Chondrocyte (in vitro differentiated cells): Measurements from ENCODE around the gene UNC5B. TPM values are rescaled to one million over a fixed set of nuclear protein-coding genes. Genes with fewer than 3 reads are reported as not detected.

Source experiments
- DNase-seq: peaks from one replicate; pipeline ENCODE4 v3.0.0; 2021; ENCODE audit warnings: mixed read lengths, low spot score
- H3K27ac Mint-ChIP-seq: one replicate; pipeline ENCODE4 v1.8.0; 2021; ENCODE audit warnings: mild to moderate bottlenecking, moderate library complexity, mixed read lengths; ENCODE audit not compliant: unreplicated experiment
- H3K27me3 Mint-ChIP-seq: 2 replicates; pipeline ENCODE4 v1.8.0; 2021; ENCODE audit warnings: low read depth, mixed read lengths
- H3K36me3 Mint-ChIP-seq: 2 replicates; pipeline ENCODE4 v1.8.0; 2021; ENCODE audit warnings: low read depth, mixed read lengths
- H3K4me1 Mint-ChIP-seq: 2 replicates; pipeline ENCODE4 v1.8.0; 2021; ENCODE audit warnings: low read depth, mild to moderate bottlenecking, mixed read lengths
- H3K4me3 Mint-ChIP-seq: one replicate; pipeline ENCODE4 v1.8.0; 2021; ENCODE audit warnings: mild to moderate bottlenecking, moderate library complexity, mixed read lengths; ENCODE audit not compliant: unreplicated experiment
- H3K9me3 Mint-ChIP-seq: 2 replicates; pipeline ENCODE4 v1.8.0; 2021; ENCODE audit warnings: low read depth, mixed read lengths
- CTCF ChIP-seq: fragments of 200-600 bp; sonication (generic); IDR thresholded peaks from 2 replicates; pipeline ENCODE4 v1.5.0; 2021; ENCODE audit warnings: antibody characterized with exemption, mild to moderate bottlenecking, moderate library complexity
- total RNA-seq: library from RNA; stranded (reverse); gene quantifications from 3 replicates; pipeline ENCODE4 v1.2.1, GENCODE V29; 2021

Gene UNC5B
- total RNA-seq, 1 donor from 2014 or later, result 57.9 TPM

DNA sequence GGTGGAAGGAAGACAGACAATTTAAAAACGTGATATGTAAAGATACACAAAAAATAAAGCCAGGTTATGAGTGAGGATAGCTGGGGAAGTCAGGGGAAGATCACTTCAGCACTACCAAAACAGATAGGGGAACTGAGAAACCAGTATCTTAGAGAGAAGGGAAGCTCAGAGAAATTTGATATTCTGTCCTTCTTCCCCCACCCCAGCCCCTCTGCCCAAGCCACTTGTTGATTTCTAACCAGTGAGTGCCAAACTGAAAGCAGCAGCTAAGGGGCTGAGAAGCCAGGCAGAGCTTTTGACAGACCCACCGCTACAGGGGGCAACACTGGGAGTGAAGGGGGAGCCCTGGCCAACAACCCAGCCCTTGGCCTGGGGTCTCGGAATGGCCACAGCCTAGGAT lies 97.5 kb downstream of the UNC5B start:
- no peak for TF ChIP-seq CTCF
- peaks cover 4% of the 10 kb centered on the region for H3K36me3 Mint-ChIP-seq
- H3K27me3 Mint-ChIP-seq, result peaks cover 12% of the 10 kb centered on the region
- no peak overlapping the region for H3K4me3 Mint-ChIP-seq
- H3K27ac Mint-ChIP-seq, result no peak overlapping the region
- H3K9me3 Mint-ChIP-seq, result no peaks in the 10 kb centered on the region
- no peak for DNase-seq
- peaks cover 6% of the 10 kb centered on the region for H3K4me1 Mint-ChIP-seq

- DNase-seq, result no peak
- peaks cover 12% of the 10 kb centered on the region for H3K27me3 Mint-ChIP-seq
- peaks cover 4% of the 10 kb centered on the region for H3K36me3 Mint-ChIP-seq
- TF ChIP-seq CTCF, result no peak
- no peaks in the 10 kb centered on the region for H3K9me3 Mint-ChIP-seq
- H3K27ac Mint-ChIP-seq, result no peak overlapping the region
- H3K4me3 Mint-ChIP-seq, result no peak overlapping the region
- peaks cover 6% of the 10 kb centered on the region for H3K4me1 Mint-ChIP-seq
These were observed 99.8 kb downstream of the UNC5B start for GRCh38 chr10:71312220-71312619.

DNA sequence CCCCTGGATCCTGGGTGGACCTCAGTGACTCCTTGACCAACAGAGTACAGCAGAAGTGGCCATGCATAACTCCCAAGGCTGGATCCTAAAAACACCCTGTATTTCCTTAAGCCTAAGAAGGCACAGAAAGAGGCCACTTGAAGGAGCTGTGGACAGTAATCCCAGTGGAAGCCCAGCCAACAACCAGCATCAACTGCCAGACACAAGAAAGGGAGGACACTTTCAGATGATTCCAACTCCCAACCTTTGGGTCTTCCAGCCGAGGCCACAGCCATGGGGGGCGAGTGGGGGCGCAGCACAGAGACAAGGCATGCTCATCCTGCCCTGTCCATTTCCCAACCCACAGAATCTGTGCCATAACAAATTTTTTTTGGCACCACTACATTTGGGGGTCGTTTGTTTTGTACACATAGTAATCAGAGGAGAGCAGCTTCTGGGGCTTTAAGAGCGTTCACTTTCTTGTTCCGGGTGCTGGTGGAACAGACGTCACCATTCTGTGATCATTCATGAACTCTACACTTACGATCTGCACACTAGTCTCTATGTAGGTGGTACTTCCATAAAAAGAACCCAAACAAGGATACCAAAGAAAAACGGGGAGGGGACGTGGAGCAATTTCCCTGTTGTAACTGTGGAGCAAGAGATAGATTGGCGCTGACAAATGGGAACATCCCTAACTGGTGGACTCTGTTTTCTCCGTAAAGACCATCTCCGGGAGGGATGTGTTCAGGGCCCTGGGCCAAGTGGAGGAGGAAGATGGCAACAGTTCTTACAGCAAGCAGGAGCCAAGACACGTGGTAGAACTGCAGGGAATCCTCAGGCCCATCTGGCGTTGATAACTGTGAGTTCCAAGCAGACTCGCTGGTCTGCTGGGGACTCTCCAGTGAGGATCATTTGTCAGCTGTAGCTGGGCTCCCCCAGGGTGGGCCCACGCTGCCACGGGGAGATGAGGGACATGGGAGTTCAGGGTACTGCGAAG lies 100.7 kb downstream of the UNC5B start:
- Mint-ChIP-seq H3K9me3 (no peaks in the 10 kb centered on the region), H3K27ac (no peak overlapping the region), H3K4me3 (no peak overlapping the region), H3K36me3 (peaks cover 2% of the 10 kb centered on the region), H3K27me3 (peaks cover 12% of the 10 kb centered on the region), H3K4me1 (peaks cover 6% of the 10 kb centered on the region)
- no peak for TF ChIP-seq CTCF
- DNase-seq, result no peak

DNA sequence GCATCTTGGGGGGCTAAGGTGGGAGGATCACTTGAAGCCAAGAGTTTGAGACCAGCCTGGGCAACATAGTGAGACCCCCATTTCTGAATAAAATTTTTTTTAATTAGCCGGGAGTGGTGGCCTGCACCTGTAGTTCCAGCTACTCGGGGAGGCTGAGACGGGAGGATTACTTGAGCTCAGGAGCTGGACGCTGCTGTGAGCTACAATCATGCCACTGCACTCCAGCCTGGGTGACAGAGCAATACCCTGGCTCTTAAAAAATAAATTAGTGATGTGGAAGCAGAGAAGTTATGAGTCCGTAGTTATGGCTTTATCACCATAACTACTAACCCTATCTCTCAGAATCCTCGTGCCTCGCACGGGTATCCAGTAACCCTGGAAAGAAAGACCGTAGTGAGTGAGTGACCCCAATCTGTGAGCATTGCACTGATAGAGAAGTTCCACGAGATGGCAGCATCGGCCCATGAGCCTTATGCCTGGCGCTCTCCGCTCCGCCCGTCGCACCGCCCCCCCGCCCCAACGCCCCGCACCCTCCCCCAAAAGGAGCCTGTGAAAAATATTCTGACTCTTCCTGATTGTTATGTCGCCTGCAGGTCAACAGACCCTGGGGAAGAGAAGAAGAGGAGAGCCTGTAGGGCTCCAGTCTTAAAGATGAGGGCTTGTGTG lies 101.8 kb downstream of the UNC5B start:
- no peak for DNase-seq
- Mint-ChIP-seq H3K27ac (no peak overlapping the region), H3K36me3 (peaks cover 2% of the 10 kb centered on the region), H3K27me3 (peaks cover 12% of the 10 kb centered on the region), H3K9me3 (no peaks in the 10 kb centered on the region), H3K4me3 (peak overlapping the region; percentile 33), H3K4me1 (peaks cover 6% of the 10 kb centered on the region)
- TF ChIP-seq CTCF, result peak; percentile 96

DNA sequence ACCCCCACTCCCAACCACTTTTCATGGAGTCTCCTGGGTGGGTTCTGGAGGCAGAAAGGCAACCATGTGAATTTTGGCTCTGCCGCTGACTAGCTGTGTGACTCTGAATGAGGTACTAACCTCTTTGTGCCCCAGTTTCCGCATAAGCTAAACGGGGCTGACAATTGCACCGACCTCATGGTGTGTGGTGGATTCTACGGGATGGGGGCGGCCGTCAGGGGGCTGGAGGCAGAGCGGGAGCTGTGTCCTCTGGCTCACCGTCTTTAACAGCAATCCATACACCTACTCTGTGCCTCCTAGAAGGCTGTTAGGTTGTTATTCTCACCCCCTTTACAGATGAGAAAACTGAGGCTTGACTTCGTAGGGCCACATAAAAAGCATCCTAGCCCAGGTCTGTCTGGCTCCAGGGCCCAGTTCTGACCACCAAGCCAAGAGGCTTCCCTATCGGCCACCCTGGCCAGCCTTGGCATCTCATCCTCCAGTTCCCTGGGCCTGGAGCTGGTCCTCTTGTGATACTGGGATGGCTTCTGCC lies 102.4 kb downstream of the UNC5B start:
- no peak overlapping the region for H3K27ac Mint-ChIP-seq

More for the DNA sequence above, 102.4 kb downstream of the UNC5B start:
- peaks cover 11% of the 10 kb centered on the region for H3K4me1 Mint-ChIP-seq
- peak overlapping the region; percentile 33 for H3K4me3 Mint-ChIP-seq
- peaks cover 12% of the 10 kb centered on the region for H3K27me3 Mint-ChIP-seq
- DNase-seq, result no peak
- TF ChIP-seq CTCF, result no peak
- peaks cover 2% of the 10 kb centered on the region for H3K36me3 Mint-ChIP-seq
- no peaks in the 10 kb centered on the region for H3K9me3 Mint-ChIP-seq
